A673 (cell line): ENCODE data around the gene HOXC6. TPM values are rescaled to one million over a fixed set of nuclear protein-coding genes. Genes with fewer than 3 reads are reported as not detected.

Experiments
- BruUV-seq: library from RNA; stranded (reverse); fragments of 400-500 nt; replicated peaks from 2 replicates; lab custom pipeline; 2021; lab: Mats Ljungman, UMichigan
- CTCF ChIA-PET: fragments of 300-600 bp; sonication (Branson Sonifier 250); formaldehyde crosslinking; loops from one replicate; lab custom pipeline; 2022; ENCODE audit warnings: antibody characterized with exemption; lab: Charles Lee
- POLR2A ChIA-PET: fragments of 300-600 bp; sonication (Branson Sonifier 250); formaldehyde crosslinking; loops from one replicate; lab custom pipeline; 2022; ENCODE audit warnings: antibody characterized with exemption; ENCODE audit not compliant: low non-redundant PET; lab: Charles Lee
- DNase-seq: peaks from one replicate; pipeline ENCODE4 v3.0.0-alpha.2; 2015; ENCODE audit warnings: low spot score
- H3K27ac ChIP-seq: fragments of 200-600 bp; sonication (generic); 2 replicates; pipeline ENCODE4 v1.5.1; 2016; ENCODE audit warnings: mixed run types, low read depth, mild to moderate bottlenecking, mixed read lengths, antibody characterized with exemption, low read length; ENCODE audit not compliant: poor library complexity, severe bottlenecking
- H3K27me3 ChIP-seq: fragments of 200-600 bp; sonication (generic); replicated peaks from 2 replicates; pipeline ENCODE4 v1.6.1; 2017; ENCODE audit warnings: mixed run types, low read depth, mild to moderate bottlenecking, mixed read lengths, antibody characterized with exemption, low read length; ENCODE audit not compliant: insufficient read depth, poor library complexity
- H3K36me3 ChIP-seq: fragments of 200-600 bp; sonication (generic); 2 replicates; pipeline ENCODE4 v1.6.1; 2016; ENCODE audit warnings: mixed run types, mild to moderate bottlenecking, mixed read lengths, antibody characterized with exemption, low read length; ENCODE audit not compliant: insufficient read depth, poor library complexity, severe bottlenecking
- H3K4me1 ChIP-seq: fragments of 200-600 bp; sonication (generic); 2 replicates; pipeline ENCODE4 v1.6.1; 2017; ENCODE audit warnings: mixed run types, mild to moderate bottlenecking, mixed read lengths, antibody characterized with exemption, low read length; ENCODE audit not compliant: insufficient read depth, poor library complexity, severe bottlenecking
- H3K4me3 ChIP-seq: fragments of 200-600 bp; sonication (generic); 2 replicates; pipeline ENCODE4 v1.5.1; 2016; ENCODE audit warnings: low read depth, mixed run types, mild to moderate bottlenecking, mixed read lengths, low read length; ENCODE audit not compliant: poor library complexity, severe bottlenecking
- H3K9me3 ChIP-seq: fragments of 200-600 bp; sonication (generic); 2 replicates; pipeline ENCODE4 v1.6.1; 2016; ENCODE audit warnings: mixed run types, low read depth, mild to moderate bottlenecking, mixed read lengths, antibody characterized with exemption, low read length; ENCODE audit not compliant: poor library complexity, severe bottlenecking
- CTCF ChIP-seq: fragments of 300-800, 200-600 bp; sonication (generic); conservative IDR thresholded peaks from 2 replicates; pipeline ENCODE4 v1.5.1; 2017; ENCODE audit warnings: low read depth, mild to moderate bottlenecking, antibody characterized with exemption, low read length, moderate library complexity, mixed read lengths
- EZH2 ChIP-seq: fragments of 200-600 bp; sonication (generic); IDR thresholded peaks from 2 replicates; pipeline ENCODE4 v1.6.1; 2017; ENCODE audit warnings: borderline replicate concordance, low read depth, mild to moderate bottlenecking, mixed read lengths, antibody characterized with exemption, low read length; ENCODE audit not compliant: poor library complexity, severe bottlenecking
- intact Hi-C: fragments of 100-400 bp; cut with micrococcal nuclease; formaldehyde crosslinking; loops from one replicate; pipeline ENCODE4 v1.10.0; 2022; ENCODE audit not compliant: unreplicated experiment
- total RNA-seq: library from RNA; stranded (reverse); gene quantifications from 2 replicates; pipeline ENCODE4 v1.2.3, GENCODE V29; 2021

HOXC6 gene
- total RNA-seq, 1 experiment from 2014 or later, result 20.8 TPM

- DNase-seq, result no peak
- peaks cover 66% of the 10 kb centered on the region for H3K4me1 ChIP-seq
- H3K27me3 ChIP-seq, result no peaks in the 10 kb centered on the region
- intact Hi-C loops, result no loop called here
- H3K27ac ChIP-seq, result peak overlapping the region; percentile 77
- BruUV-seq, result no TSS peak
- no peak overlapping the region for H3K4me3 ChIP-seq
- no peaks in the 10 kb centered on the region for H3K9me3 ChIP-seq
- no peaks in the 10 kb centered on the region for H3K36me3 ChIP-seq
- ChIA-PET CTCF (interaction anchor here (1.1 kb wide), 1 partner anchor 15 kb away, joined by 4 read pairs; no protein-coding TSS in a partner anchor), POLR2A (interaction anchor here (0.6 kb wide), 1 partner anchor 833 kb away, joined by 5 read pairs; no protein-coding TSS in a partner anchor)
- no peak for TF ChIP-seq EZH2
- TF ChIP-seq CTCF, result no peak
Observed at GRCh38 chr12:54010972-54011664, 17.1 kb upstream of the HOXC6 start.

GRCh38 chr12:54011665-54012532 lies 16.3 kb upstream of the HOXC6 start:
- Histone ChIP-seq H3K9me3 (no peaks in the 10 kb centered on the region), H3K27ac (no peak overlapping the region), H3K4me1 (peaks cover 60% of the 10 kb centered on the region), H3K4me3 (no peak overlapping the region), H3K27me3 (no peaks in the 10 kb centered on the region), H3K36me3 (no peaks in the 10 kb centered on the region)
- no peak for DNase-seq
- ChIA-PET POLR2A (interaction anchor here (0.6 kb wide), 1 partner anchor 834 kb away, joined by 5 read pairs; no protein-coding TSS in a partner anchor), CTCF (no interaction called here)
- TF ChIP-seq EZH2 (no peak), CTCF (no peak)
- intact Hi-C loops, result no loop called here
- BruUV-seq, result no TSS peak

GRCh38 chr12:54012631-54013409 lies 15.4 kb upstream of the HOXC6 start:
- intact Hi-C loops, result no loop called here

More at GRCh38 chr12:54012631-54013409, 15.4 kb upstream of the HOXC6 start:
- Histone ChIP-seq H3K27me3 (no peaks in the 10 kb centered on the region), H3K4me3 (no peak overlapping the region), H3K4me1 (peaks cover 52% of the 10 kb centered on the region), H3K9me3 (no peaks in the 10 kb centered on the region), H3K36me3 (no peaks in the 10 kb centered on the region), H3K27ac (peak overlapping the region; percentile 25)
- TF ChIP-seq CTCF (peak; percentile 32; the same call in 1 of the 2 replicates), EZH2 (no peak)
- no TSS peak for BruUV-seq
- DNase-seq, result no peak
- CTCF ChIA-PET, result no interaction called here
- POLR2A ChIA-PET, result no interaction called here
